Panc1 (cell line): ENCODE data around the gene SELENOT. TPM values are rescaled to one million over a fixed set of nuclear protein-coding genes. Genes with fewer than 3 reads are reported as not detected.

ENCODE experiments used
- ATAC-seq: fragments of 200-7000 bp; cut with Tn5 transposase; 2 replicates; pipeline ENCODE4 v1.9.1; 2020; ENCODE audit warnings: mild to moderate bottlenecking, moderate library complexity
- BruUV-seq: library from RNA; stranded (reverse); fragments of 400-500 nt; replicated peaks from 2 replicates; lab custom pipeline; 2021; lab: Mats Ljungman, UMichigan
- CTCF ChIA-PET: fragments of 300-600 bp; sonication (Branson Sonifier 250); formaldehyde crosslinking; loops from one replicate; lab custom pipeline; 2022; ENCODE audit warnings: antibody characterized with exemption; lab: Charles Lee
- POLR2A ChIA-PET: fragments of 300-600 bp; sonication (Branson Sonifier 250); formaldehyde crosslinking; loops from one replicate; lab custom pipeline; 2022; ENCODE audit warnings: antibody characterized with exemption; lab: Charles Lee
- DNase-seq: peaks from one replicate; pipeline ENCODE4 v3.0.0-alpha.2; 2010; ENCODE audit warnings: low read depth, low spot score
- H3K27ac ChIP-seq: 2 replicates; pipeline ENCODE4 v1.5.1; 2011; ENCODE audit warnings: mild to moderate bottlenecking, low read length, inconsistent platforms
- H3K27me3 ChIP-seq: fragments of 200-500 bp; sonication (Bioruptor generic); 2 replicates; pipeline ENCODE4 v1.6.0; 2014; ENCODE audit warnings: low read length, inconsistent platforms; ENCODE audit not compliant: control insufficient read depth, insufficient read depth
- H3K36me3 ChIP-seq: fragments of 200-500 bp; sonication (Bioruptor generic); 2 replicates; pipeline ENCODE4 v1.5.1; 2014; ENCODE audit warnings: inconsistent platforms, mild to moderate bottlenecking, low read length, moderate library complexity; ENCODE audit not compliant: control insufficient read depth, insufficient read depth
- H3K4me1 ChIP-seq: 2 replicates; pipeline ENCODE4 v1.5.1; 2011; ENCODE audit warnings: inconsistent platforms, mild to moderate bottlenecking, low read length, moderate library complexity; ENCODE audit not compliant: control insufficient read depth, insufficient read depth
- H3K4me3 ChIP-seq, 2 experiments: 2 replicates each; pipeline ENCODE4 v1.5.1; 2011 to 2012; ENCODE audit warnings: low read depth in 2 of 2, low read length in 2 of 2, mild to moderate bottlenecking in 2 of 2, inconsistent platforms in 1 of 2, moderate library complexity in 1 of 2
- H3K9me3 ChIP-seq: fragments of 200-500 bp; sonication (Bioruptor generic); 2 replicates; pipeline ENCODE4 v1.5.1; 2014; ENCODE audit warnings: low read depth, mild to moderate bottlenecking, inconsistent platforms, low read length, moderate library complexity; ENCODE audit not compliant: control insufficient read depth, insufficient read depth
- POLR2AphosphoS5 ChIP-seq: IDR thresholded peaks from 2 replicates; pipeline ENCODE4 v1.6.1; 2012; ENCODE audit warnings: mild to moderate bottlenecking, low read depth, low read length, moderate library complexity
- SIN3A ChIP-seq: IDR thresholded peaks from 2 replicates; pipeline ENCODE4 v1.6.1; 2012; ENCODE audit warnings: low read depth, mild to moderate bottlenecking, low read length, moderate library complexity, borderline replicate concordance; ENCODE audit not compliant: insufficient read depth
- TCF7L2 ChIP-seq: IDR thresholded peaks from 2 replicates; pipeline ENCODE4 v1.6.1; 2011; ENCODE audit warnings: mild to moderate bottlenecking, low read depth, low read length, inconsistent platforms
- in situ Hi-C: cut with HindIII; loops from 2 replicates; pipeline ENCODE4 v1.10.0; 2016; ENCODE audit warnings: low sequenced_read_pairs, low pct_unique_long_range_greater_than_20kb
- intact Hi-C: fragments of 100-400 bp; cut with micrococcal nuclease; formaldehyde crosslinking; loops from one replicate; pipeline ENCODE4 v1.10.0; 2022; ENCODE audit not compliant: unreplicated experiment
- total RNA-seq: library from RNA; stranded (reverse); gene quantifications from one replicate; pipeline ENCODE4 v1.2.1, GENCODE V29; 2021; ENCODE audit not compliant: unreplicated experiment
- TF ChIP-seq, protein P1 (sequence below), 2 experiments: IDR thresholded peaks; 2 replicates each; pipeline ENCODE4 v1.6.1; 2011 to 2012; ENCODE audit warnings: low read depth in 2 of 2, control low read depth in 1 of 2, low read length in 1 of 2, mild to moderate bottlenecking in 1 of 2, moderate library complexity in 1 of 2; ENCODE audit not compliant: insufficient read depth in 1 of 2
- TF ChIP-seq, protein P2 (sequence below): fragments of 450-650 bp; IDR thresholded peaks from 2 replicates; pipeline ENCODE4 v1.5.1; 2017; ENCODE audit warnings: mild to moderate bottlenecking

Gene SELENOT
- total RNA-seq, 1 experiment from 2014 or later, result 114 TPM

DNA sequence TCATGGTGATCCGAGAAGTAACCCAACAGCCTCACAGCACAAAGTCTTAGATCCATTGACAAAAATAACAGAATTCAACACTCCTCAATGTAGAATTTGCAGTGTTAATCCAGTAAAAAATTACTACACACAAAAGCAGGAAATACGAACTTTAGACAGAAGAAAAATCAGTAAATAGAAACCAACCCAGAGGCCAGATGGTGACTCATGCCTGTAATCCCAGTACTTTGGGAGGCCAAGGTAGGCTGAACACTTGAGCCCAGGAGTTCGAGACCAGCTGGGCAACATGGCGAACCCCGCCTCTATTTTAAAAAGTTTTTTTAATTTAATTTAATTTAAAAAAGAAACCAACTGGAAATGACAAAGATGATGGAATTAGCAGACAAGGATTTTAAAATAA lies 36.1 kb downstream of the SELENOT start:
- Histone ChIP-seq H3K27me3 (no peaks in the 10 kb centered on the region), H3K27ac (no peak overlapping the region), H3K4me1 (no peaks in the 10 kb centered on the region), H3K36me3 (no peaks in the 10 kb centered on the region), H3K4me3 (no peak overlapping the region), H3K9me3 (no peaks in the 10 kb centered on the region)
- BruUV-seq, result no TSS peak
- POLR2A ChIA-PET, result interaction anchor here (0.6 kb wide), 1 partner anchor 99 kb away, joined by 3 read pairs; no protein-coding TSS in a partner anchor
- intact Hi-C loops, result no loop called here
- in situ Hi-C loops, result no loop called here
- TF ChIP-seq TCF7L2, result no peak
- TF ChIP-seq, protein P1, sequence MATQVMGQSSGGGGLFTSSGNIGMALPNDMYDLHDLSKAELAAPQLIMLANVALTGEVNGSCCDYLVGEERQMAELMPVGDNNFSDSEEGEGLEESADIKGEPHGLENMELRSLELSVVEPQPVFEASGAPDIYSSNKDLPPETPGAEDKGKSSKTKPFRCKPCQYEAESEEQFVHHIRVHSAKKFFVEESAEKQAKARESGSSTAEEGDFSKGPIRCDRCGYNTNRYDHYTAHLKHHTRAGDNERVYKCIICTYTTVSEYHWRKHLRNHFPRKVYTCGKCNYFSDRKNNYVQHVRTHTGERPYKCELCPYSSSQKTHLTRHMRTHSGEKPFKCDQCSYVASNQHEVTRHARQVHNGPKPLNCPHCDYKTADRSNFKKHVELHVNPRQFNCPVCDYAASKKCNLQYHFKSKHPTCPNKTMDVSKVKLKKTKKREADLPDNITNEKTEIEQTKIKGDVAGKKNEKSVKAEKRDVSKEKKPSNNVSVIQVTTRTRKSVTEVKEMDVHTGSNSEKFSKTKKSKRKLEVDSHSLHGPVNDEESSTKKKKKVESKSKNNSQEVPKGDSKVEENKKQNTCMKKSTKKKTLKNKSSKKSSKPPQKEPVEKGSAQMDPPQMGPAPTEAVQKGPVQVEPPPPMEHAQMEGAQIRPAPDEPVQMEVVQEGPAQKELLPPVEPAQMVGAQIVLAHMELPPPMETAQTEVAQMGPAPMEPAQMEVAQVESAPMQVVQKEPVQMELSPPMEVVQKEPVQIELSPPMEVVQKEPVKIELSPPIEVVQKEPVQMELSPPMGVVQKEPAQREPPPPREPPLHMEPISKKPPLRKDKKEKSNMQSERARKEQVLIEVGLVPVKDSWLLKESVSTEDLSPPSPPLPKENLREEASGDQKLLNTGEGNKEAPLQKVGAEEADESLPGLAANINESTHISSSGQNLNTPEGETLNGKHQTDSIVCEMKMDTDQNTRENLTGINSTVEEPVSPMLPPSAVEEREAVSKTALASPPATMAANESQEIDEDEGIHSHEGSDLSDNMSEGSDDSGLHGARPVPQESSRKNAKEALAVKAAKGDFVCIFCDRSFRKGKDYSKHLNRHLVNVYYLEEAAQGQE (IDR thresholded peaks at IDR 0.05; ENCODE audit: insufficient read depth in 1 of 2, low read depth in 2 of 2, low read length in 1 of 2), result no peak
- TF ChIP-seq POLR2AphosphoS5, result no peak
- no peak for TF ChIP-seq SIN3A
- TF ChIP-seq, protein P2, sequence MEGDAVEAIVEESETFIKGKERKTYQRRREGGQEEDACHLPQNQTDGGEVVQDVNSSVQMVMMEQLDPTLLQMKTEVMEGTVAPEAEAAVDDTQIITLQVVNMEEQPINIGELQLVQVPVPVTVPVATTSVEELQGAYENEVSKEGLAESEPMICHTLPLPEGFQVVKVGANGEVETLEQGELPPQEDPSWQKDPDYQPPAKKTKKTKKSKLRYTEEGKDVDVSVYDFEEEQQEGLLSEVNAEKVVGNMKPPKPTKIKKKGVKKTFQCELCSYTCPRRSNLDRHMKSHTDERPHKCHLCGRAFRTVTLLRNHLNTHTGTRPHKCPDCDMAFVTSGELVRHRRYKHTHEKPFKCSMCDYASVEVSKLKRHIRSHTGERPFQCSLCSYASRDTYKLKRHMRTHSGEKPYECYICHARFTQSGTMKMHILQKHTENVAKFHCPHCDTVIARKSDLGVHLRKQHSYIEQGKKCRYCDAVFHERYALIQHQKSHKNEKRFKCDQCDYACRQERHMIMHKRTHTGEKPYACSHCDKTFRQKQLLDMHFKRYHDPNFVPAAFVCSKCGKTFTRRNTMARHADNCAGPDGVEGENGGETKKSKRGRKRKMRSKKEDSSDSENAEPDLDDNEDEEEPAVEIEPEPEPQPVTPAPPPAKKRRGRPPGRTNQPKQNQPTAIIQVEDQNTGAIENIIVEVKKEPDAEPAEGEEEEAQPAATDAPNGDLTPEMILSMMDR, result no peak
- DNase-seq (no peak), ATAC-seq (no peak)
- CTCF ChIA-PET, result no interaction called here

DNA sequence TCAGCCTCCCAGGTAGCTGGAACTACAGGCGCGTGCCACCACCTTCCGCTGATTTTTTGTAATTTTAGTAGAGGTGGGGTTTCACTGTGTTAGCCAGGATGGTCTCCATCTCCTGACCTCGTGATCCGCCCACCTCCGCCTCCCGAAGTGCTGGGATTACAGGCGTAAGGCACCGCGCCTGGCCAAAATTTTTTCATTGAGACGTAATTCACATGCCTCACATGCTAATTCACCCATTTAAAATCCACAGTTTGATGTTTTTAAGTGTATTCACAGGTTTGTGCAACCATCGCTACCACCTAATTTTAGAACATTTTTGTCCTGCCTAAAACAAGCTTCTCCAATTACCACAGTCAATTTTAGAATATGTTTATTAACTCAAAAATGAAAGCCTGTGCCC lies 37.1 kb downstream of the SELENOT start:
- Histone ChIP-seq H3K9me3 (no peaks in the 10 kb centered on the region), H3K27me3 (no peaks in the 10 kb centered on the region), H3K27ac (no peak overlapping the region), H3K4me3 (no peak overlapping the region), H3K4me1 (no peaks in the 10 kb centered on the region), H3K36me3 (no peaks in the 10 kb centered on the region)
- DNase-seq (no peak), ATAC-seq (no peak)
- ChIA-PET POLR2A (no interaction called here), CTCF (no interaction called here)
- in situ Hi-C loops, result no loop called here
- intact Hi-C loops, result no loop called here
- TF ChIP-seq TCF7L2 (no peak), SIN3A (no peak), POLR2AphosphoS5 (no peak)
- TF ChIP-seq, protein P2, result no peak
- TF ChIP-seq, protein P1 (IDR thresholded peaks at IDR 0.05; ENCODE audit: insufficient read depth in 1 of 2, low read depth in 2 of 2, low read length in 1 of 2), result no peak
- BruUV-seq, result no TSS peak
